Nephron (organoid): ENCODE measurements around the gene MTCH2.
A peak's percentile ranks its signal among the peaks of the same experiment; 100 is the strongest.

Experiments used
- H3K27ac Mint-ChIP-seq, 3 experiments: 2 replicates each; pipeline ENCODE4 v1.8.0; 2020; ENCODE audit warnings: mixed read lengths in 3 of 3, mild to moderate bottlenecking in 2 of 3, moderate library complexity in 1 of 3
- H3K27me3 Mint-ChIP-seq: 2 replicates; pipeline ENCODE4 v1.8.0; 2021; ENCODE audit warnings: low read depth, mild to moderate bottlenecking, moderate library complexity, mixed read lengths
- H3K36me3 Mint-ChIP-seq: 2 replicates; pipeline ENCODE4 v1.8.0; 2020; ENCODE audit warnings: low read depth, mixed read lengths
- H3K4me1 Mint-ChIP-seq: 2 replicates; pipeline ENCODE4 v1.8.0; 2020; ENCODE audit warnings: mixed read lengths
- H3K4me3 Mint-ChIP-seq, 3 experiments: 2 replicates each; pipeline ENCODE4 v1.8.0; 2020; ENCODE audit warnings: mild to moderate bottlenecking in 3 of 3, mixed read lengths in 3 of 3, moderate library complexity in 2 of 3
- H3K9me3 Mint-ChIP-seq: 2 replicates; pipeline ENCODE4 v1.8.0; 2020; ENCODE audit warnings: mixed read lengths
- TF ChIP-seq, protein P1 (sequence below), 3 experiments: fragments of 200-600 bp; sonication (generic); IDR thresholded peaks; one replicate each; pipeline ENCODE4 v1.5.0; 2021; ENCODE audit warnings: antibody characterized with exemption in 3 of 3; ENCODE audit not compliant: unreplicated experiment in 3 of 3

Gene MTCH2

GRCh38 chr11:47615249-47615648 lies 27.1 kb downstream of the MTCH2 start:
- no peaks in the 10 kb centered on the region for H3K9me3 Mint-ChIP-seq
- no peaks in the 10 kb centered on the region for H3K27me3 Mint-ChIP-seq
- peaks cover 14% of the 10 kb centered on the region for H3K36me3 Mint-ChIP-seq
- H3K4me1 Mint-ChIP-seq, result peaks cover 5% of the 10 kb centered on the region
- TF ChIP-seq, protein P1, sequence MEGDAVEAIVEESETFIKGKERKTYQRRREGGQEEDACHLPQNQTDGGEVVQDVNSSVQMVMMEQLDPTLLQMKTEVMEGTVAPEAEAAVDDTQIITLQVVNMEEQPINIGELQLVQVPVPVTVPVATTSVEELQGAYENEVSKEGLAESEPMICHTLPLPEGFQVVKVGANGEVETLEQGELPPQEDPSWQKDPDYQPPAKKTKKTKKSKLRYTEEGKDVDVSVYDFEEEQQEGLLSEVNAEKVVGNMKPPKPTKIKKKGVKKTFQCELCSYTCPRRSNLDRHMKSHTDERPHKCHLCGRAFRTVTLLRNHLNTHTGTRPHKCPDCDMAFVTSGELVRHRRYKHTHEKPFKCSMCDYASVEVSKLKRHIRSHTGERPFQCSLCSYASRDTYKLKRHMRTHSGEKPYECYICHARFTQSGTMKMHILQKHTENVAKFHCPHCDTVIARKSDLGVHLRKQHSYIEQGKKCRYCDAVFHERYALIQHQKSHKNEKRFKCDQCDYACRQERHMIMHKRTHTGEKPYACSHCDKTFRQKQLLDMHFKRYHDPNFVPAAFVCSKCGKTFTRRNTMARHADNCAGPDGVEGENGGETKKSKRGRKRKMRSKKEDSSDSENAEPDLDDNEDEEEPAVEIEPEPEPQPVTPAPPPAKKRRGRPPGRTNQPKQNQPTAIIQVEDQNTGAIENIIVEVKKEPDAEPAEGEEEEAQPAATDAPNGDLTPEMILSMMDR (IDR thresholded peaks at IDR 0.05; ENCODE audit: unreplicated experiment in 3 of 3), result no peak
- H3K4me3 Mint-ChIP-seq, result no peak overlapping the region
- H3K27ac Mint-ChIP-seq, result no peak overlapping the region

DNA sequence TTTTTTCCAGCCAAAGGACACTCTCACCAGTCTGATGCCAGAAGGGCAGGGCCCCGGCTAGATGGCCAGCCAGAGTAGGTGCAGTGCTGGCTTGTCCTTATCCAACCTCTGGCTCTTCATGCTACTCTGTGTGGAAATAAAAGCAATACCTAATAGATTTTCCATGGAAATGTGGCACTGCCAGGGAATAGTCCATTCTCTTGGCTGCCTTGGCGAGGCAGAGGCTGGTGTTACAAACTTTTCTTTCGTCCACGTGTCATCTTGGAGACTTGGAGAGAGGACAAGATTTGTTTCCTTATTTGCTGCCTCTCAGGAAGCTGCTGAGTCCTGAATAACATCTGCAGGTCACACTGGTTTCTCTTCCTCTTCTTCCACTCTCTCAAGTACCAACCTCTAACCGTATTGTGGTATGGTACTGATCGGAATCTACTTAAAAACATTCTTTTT lies 31.0 kb downstream of the MTCH2 start:
- Mint-ChIP-seq H3K36me3 (peaks cover 13% of the 10 kb centered on the region), H3K4me3 (no peak overlapping the region), H3K27ac (no peak overlapping the region), H3K4me1 (peaks cover 21% of the 10 kb centered on the region), H3K27me3 (no peaks in the 10 kb centered on the region), H3K9me3 (no peaks in the 10 kb centered on the region)
- TF ChIP-seq, protein P1 (IDR thresholded peaks at IDR 0.05; ENCODE audit: unreplicated experiment in 3 of 3), result no peak

DNA sequence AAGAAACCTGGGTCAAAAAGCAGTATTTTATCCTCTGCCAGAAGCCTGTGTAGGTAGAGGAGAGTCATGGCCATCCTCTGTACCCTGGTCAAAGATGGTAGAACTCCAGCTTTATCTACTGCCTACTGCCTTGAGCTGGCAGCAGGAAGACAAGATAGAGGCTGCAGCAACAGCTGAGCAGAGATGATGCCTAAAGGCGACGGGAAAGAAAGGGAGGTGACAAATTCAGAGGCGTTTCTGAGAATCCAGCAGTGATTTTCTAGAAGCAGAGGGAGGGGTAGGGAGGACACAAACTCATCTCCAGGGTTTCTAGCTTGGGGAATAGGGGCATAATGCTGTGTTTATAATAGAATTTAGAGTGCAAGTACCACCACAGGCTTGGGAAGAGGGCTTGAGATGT lies 32.7 kb downstream of the MTCH2 start:
- peaks cover 10% of the 10 kb centered on the region for H3K36me3 Mint-ChIP-seq
- H3K27me3 Mint-ChIP-seq, result no peaks in the 10 kb centered on the region
- peaks cover 29% of the 10 kb centered on the region for H3K4me1 Mint-ChIP-seq
- H3K9me3 Mint-ChIP-seq, result no peaks in the 10 kb centered on the region
- peak overlapping the region in 1 of 3 experiments; percentile 5 for H3K27ac Mint-ChIP-seq
- H3K4me3 Mint-ChIP-seq, result no peak overlapping the region
- TF ChIP-seq, protein P1 (IDR thresholded peaks at IDR 0.05; ENCODE audit: unreplicated experiment in 3 of 3), result no peak

DNA sequence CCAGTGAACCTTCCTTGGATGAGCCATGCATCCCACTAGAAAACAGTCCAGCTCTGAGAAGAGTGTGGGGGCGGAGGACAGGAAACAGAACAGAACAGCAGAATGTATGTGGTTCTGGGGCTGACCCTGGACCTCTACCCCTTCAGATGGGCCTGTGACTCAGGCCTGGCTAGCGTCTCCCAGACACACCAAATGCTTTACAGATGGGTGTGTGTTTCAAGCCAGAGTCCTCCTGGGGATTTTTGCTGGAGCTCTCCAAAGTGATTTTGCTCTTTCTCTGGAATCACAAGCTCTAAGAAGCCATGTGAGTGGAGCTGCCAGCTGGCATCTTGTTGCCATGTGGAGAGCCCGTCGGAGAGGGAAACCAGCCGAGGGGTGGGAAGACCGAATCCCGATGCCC lies 35.0 kb downstream of the MTCH2 start:
- no peaks in the 10 kb centered on the region for H3K9me3 Mint-ChIP-seq
- TF ChIP-seq, protein P1 (IDR thresholded peaks at IDR 0.05; ENCODE audit: unreplicated experiment in 3 of 3), result no peak
- no peaks in the 10 kb centered on the region for H3K27me3 Mint-ChIP-seq
- peaks cover 10% of the 10 kb centered on the region for H3K36me3 Mint-ChIP-seq
- peak overlapping the region in 1 of 3 experiments; percentile 22 for H3K4me3 Mint-ChIP-seq
- peaks cover 29% of the 10 kb centered on the region for H3K4me1 Mint-ChIP-seq
- peak overlapping the region; percentile 34 to 56 (median 55) for H3K27ac Mint-ChIP-seq

GRCh38 chr11:47606731-47607130 lies 35.6 kb downstream of the MTCH2 start:
- H3K9me3 Mint-ChIP-seq, result no peaks in the 10 kb centered on the region
- H3K27ac Mint-ChIP-seq, result peak overlapping the region; percentile 34 to 56 (median 55)
- no peaks in the 10 kb centered on the region for H3K27me3 Mint-ChIP-seq
- peaks cover 10% of the 10 kb centered on the region for H3K36me3 Mint-ChIP-seq
- H3K4me3 Mint-ChIP-seq, result no peak overlapping the region
- TF ChIP-seq, protein P1 (IDR thresholded peaks at IDR 0.05; ENCODE audit: unreplicated experiment in 3 of 3), result no peak
- peaks cover 29% of the 10 kb centered on the region for H3K4me1 Mint-ChIP-seq

- no peak overlapping the region for H3K4me3 Mint-ChIP-seq
- H3K27ac Mint-ChIP-seq, result peak overlapping the region in 2 of 3 experiments; percentile 51 to 56
- peaks cover 10% of the 10 kb centered on the region for H3K36me3 Mint-ChIP-seq
- H3K27me3 Mint-ChIP-seq, result no peaks in the 10 kb centered on the region
- H3K9me3 Mint-ChIP-seq, result no peaks in the 10 kb centered on the region
- peaks cover 29% of the 10 kb centered on the region for H3K4me1 Mint-ChIP-seq
- TF ChIP-seq, protein P1 (IDR thresholded peaks at IDR 0.05; ENCODE audit: unreplicated experiment in 3 of 3), result no peak
Measured at GRCh38 chr11:47605921-47606320, 36.4 kb downstream of the MTCH2 start.
